Uterus (tissue), 4 donors: ENCODE measurements around the gene SUPT3H. TPM values are rescaled to one million over a fixed set of nuclear protein-coding genes. Genes with fewer than 3 reads are reported as not detected.

ENCODE experiments used
- DNase-seq, 2 donors: peaks; one replicate each; pipeline ENCODE4 v3.0.0-alpha.2; 2019 to 2020
- H3K27ac ChIP-seq, 2 donors: fragments of 200-600 bp; sonication (generic); 1 replicate in 1 of 2; 2 replicates in 1 of 2; pipeline ENCODE4 v1.5.1; 2016 to 2018
- H3K27me3 ChIP-seq, 2 donors: fragments of 200-600 bp; sonication (generic); one replicate each; pipeline ENCODE4 v1.5.1; 2018 to 2019; ENCODE audit warnings: control low read depth in 1 of 2
- H3K36me3 ChIP-seq, 2 donors: fragments of 200-600 bp; sonication (generic); one replicate each; pipeline ENCODE4 v1.5.1; 2019; ENCODE audit warnings: control low read depth in 1 of 2
- H3K4me1 ChIP-seq, 2 donors: fragments of 200-600 bp; sonication (generic); one replicate each; pipeline ENCODE4 v1.5.1; 2018 to 2019; ENCODE audit warnings: control low read depth in 1 of 2
- H3K4me3 ChIP-seq, 2 donors: fragments of 200-600 bp; sonication (generic); 1 replicate in 1 of 2; 2 replicates in 1 of 2; pipeline ENCODE4 v1.5.1; 2018 to 2019; ENCODE audit warnings: mild to moderate bottlenecking in 1 of 2
- H3K9me3 ChIP-seq, 2 donors: fragments of 200-600 bp; sonication (generic); one replicate each; pipeline ENCODE4 v1.5.1; 2019; ENCODE audit warnings: control low read depth in 1 of 2
- POLR2A ChIP-seq, 2 donors: fragments of 450-650 bp; IDR thresholded peaks; one replicate each; pipeline ENCODE4 v1.6.1; 2016; ENCODE audit warnings: antibody characterized with exemption in 2 of 2, mild to moderate bottlenecking in 1 of 2, moderate library complexity in 1 of 2
- intact Hi-C: fragments of 100-400 bp; cut with DNase I; formaldehyde crosslinking; loops from one replicate; pipeline ENCODE4 v1.15.1; 2023; ENCODE audit warnings: low total_unique reads
- total RNA-seq, 4 donors: library from RNA; depleted of rRNA in 3 of 4; stranded (reverse); fragments of >200 nt in 3 of 4; gene quantifications; one replicate each; pipeline versions ENCODE4 v1.1.0 to v1.2.4, GENCODE V29; 2014 to 2023
- TF ChIP-seq, protein P1 (sequence below), 4 experiments: fragments of 200-600 bp in 2 of 4; fragments of 450-650 bp in 2 of 4; sonication (generic) in 2 of 4; IDR thresholded peaks; one replicate each; pipeline ENCODE4 v1.5.1; 2016 to 2019; ENCODE audit warnings: antibody characterized with exemption in 4 of 4, mild to moderate bottlenecking in 2 of 4, moderate library complexity in 1 of 4
- donor health status: DM: yes; HTN: yes; CAD: no.

SUPT3H gene
- total RNA-seq, 4 donors from 2014 or later = 1.3 to 14.9 (median 7.6) TPM

DNA sequence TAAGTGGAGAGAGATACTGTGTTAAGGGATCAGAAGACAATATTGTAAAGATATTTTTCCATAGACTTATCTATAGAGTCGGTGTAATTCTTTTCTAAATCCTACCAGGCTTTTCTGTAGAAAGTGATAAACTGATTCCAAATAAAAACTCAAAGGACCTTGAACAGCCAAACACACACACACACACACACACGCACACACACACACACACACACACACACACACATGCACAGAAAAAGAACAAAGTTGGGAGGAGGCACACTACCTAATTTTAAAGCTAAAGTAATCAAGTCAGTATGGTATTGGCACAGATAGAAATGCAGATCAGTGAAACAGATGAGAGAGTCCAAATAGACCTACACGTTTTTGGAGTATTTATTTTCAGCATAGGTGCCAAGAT, 534.0 kb downstream of the SUPT3H start:
- intact Hi-C loops = no loop called here
- Histone ChIP-seq H3K36me3 (no peaks in the 10 kb centered on the region), H3K4me1 (no peaks in the 10 kb centered on the region), H3K4me3 (no peak overlapping the region), H3K27ac (no peak overlapping the region), H3K27me3 (no peaks in the 10 kb centered on the region), H3K9me3 (no peaks in the 10 kb centered on the region)
- no peak for DNase-seq
- no peak for TF ChIP-seq POLR2A (IDR thresholded peaks at IDR 0.05)
- TF ChIP-seq, protein P1, sequence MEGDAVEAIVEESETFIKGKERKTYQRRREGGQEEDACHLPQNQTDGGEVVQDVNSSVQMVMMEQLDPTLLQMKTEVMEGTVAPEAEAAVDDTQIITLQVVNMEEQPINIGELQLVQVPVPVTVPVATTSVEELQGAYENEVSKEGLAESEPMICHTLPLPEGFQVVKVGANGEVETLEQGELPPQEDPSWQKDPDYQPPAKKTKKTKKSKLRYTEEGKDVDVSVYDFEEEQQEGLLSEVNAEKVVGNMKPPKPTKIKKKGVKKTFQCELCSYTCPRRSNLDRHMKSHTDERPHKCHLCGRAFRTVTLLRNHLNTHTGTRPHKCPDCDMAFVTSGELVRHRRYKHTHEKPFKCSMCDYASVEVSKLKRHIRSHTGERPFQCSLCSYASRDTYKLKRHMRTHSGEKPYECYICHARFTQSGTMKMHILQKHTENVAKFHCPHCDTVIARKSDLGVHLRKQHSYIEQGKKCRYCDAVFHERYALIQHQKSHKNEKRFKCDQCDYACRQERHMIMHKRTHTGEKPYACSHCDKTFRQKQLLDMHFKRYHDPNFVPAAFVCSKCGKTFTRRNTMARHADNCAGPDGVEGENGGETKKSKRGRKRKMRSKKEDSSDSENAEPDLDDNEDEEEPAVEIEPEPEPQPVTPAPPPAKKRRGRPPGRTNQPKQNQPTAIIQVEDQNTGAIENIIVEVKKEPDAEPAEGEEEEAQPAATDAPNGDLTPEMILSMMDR (IDR thresholded peaks at IDR 0.05) = no peak

DNA sequence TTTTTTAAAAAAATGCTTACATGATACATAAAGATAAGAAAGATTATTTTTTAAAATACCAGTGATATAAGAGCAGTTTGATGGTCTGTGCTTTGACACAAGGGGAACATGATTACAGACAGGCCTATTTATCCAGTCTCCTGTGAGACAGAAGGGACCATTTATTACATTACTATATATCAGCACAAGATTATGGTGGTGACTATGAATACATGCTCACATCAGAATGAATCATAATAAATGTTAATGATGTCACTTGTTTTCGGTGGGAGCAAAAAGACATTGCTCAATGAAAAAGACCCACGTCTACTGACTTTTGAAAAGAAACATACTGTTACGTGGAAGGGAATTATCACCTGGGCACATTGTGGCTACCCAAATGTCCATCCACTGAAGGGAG, 535.1 kb downstream of the SUPT3H start:
- no peak overlapping the region for H3K27ac ChIP-seq
- TF ChIP-seq POLR2A (IDR thresholded peaks at IDR 0.05) = no peak
- TF ChIP-seq, protein P1 (IDR thresholded peaks at IDR 0.05) = no peak
- intact Hi-C loops = no loop called here

DNA sequence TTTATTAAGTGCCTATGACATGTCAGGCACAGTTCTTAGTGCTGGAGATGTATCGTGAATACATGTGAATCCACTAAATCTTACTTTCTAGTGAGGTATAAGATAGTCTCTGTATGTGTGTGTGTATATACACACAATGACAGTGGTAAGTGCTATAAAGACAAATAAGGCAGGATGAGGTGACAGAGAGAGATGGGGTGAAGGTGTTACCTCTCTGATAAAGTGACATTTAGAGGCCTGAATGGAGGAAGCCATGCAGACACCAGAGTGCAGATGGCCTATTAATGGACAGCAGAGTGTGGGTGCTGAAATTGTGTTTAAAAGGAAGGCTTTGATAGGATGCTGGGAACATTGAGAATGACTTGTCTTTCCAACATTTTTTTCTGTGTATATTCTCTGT, 535.9 kb downstream of the SUPT3H start:
- TF ChIP-seq, protein P1 (IDR thresholded peaks at IDR 0.05) = no peak
- no peak for TF ChIP-seq POLR2A (IDR thresholded peaks at IDR 0.05)
- Histone ChIP-seq H3K36me3 (no peaks in the 10 kb centered on the region), H3K4me3 (no peak overlapping the region), H3K4me1 (no peaks in the 10 kb centered on the region), H3K27me3 (no peaks in the 10 kb centered on the region), H3K9me3 (no peaks in the 10 kb centered on the region), H3K27ac (no peak overlapping the region)
- no peak for DNase-seq
- intact Hi-C loops = no loop called here

More for the DNA sequence above, 535.1 kb downstream of the SUPT3H start:
- no peak for DNase-seq
- H3K27me3 ChIP-seq = no peaks in the 10 kb centered on the region
- H3K36me3 ChIP-seq = no peaks in the 10 kb centered on the region
- H3K4me1 ChIP-seq = no peaks in the 10 kb centered on the region
- H3K4me3 ChIP-seq = no peak overlapping the region
- H3K9me3 ChIP-seq = no peaks in the 10 kb centered on the region

DNA sequence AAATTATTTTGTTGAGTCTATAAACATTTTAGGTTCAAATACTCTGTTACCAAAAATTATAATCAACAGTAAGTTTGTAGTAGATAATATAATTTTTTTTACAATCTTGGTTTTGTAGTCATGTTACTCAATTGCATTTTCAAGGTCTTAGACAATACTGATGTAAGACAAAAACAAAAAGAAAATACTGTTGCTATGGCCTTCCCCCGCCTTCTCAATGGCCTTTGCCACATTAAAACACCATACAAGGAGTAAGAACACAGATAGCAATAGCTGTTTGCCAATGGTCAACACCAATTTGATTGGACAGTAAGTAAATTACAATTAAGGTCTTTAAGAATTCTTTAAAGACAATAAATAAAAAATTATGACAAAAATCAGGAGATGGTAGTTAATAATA, 540.0 kb downstream of the SUPT3H start:
- Histone ChIP-seq H3K27ac (no peak overlapping the region), H3K9me3 (no peaks in the 10 kb centered on the region), H3K4me1 (no peaks in the 10 kb centered on the region), H3K36me3 (no peaks in the 10 kb centered on the region), H3K27me3 (no peaks in the 10 kb centered on the region), H3K4me3 (no peak overlapping the region)
- DNase-seq = no peak
- intact Hi-C loops = no loop called here
- TF ChIP-seq, protein P1 (IDR thresholded peaks at IDR 0.05) = no peak
- TF ChIP-seq POLR2A (IDR thresholded peaks at IDR 0.05) = no peak

DNA sequence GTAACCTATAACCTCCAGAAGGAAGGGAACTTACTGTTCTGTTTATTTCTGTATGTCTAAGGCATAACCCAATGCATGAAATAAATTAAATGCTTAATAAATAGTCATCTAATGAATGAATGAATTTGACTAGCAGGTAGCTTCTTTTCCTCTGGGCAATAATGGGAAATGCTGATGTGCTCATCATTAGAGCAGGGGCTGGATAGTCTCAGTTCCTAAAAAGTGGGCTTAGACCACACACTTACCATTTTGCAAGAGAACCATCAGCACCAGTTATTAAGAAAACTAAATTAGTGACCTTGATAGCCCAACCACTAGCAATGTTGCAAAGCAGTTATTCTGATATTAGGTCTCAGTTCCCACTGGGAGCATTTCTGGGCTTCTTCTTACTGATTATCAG, 540.5 kb downstream of the SUPT3H start:
- no peak overlapping the region for H3K27ac ChIP-seq
- no peaks in the 10 kb centered on the region for H3K9me3 ChIP-seq
- TF ChIP-seq, protein P1 (IDR thresholded peaks at IDR 0.05) = no peak
- no peak for TF ChIP-seq POLR2A (IDR thresholded peaks at IDR 0.05)
- H3K4me3 ChIP-seq = no peak overlapping the region
- no peaks in the 10 kb centered on the region for H3K27me3 ChIP-seq
- DNase-seq = no peak
- no peaks in the 10 kb centered on the region for H3K4me1 ChIP-seq
- intact Hi-C loops = no loop called here
- H3K36me3 ChIP-seq = no peaks in the 10 kb centered on the region
